Measurements from ENCODE around the gene PKMYT1. TPM values are rescaled to one million over a fixed set of nuclear protein-coding genes. Genes with fewer than 3 reads are reported as not detected.

Gene PKMYT1
- total and polyA plus RNA-seq, 2 of the 4 experiments (the other 2 are of a cell fraction): 1.8 to 14.9 TPM

GRCh38 chr16:2992383-2993081 lies 12.3 kb upstream of the PKMYT1 start:
- H3K4me1 ChIP-seq (ENCODE audit: control insufficient read depth, insufficient read depth, low read length): no peaks in the 10 kb centered on the region
- H3K9ac ChIP-seq (ENCODE audit: low read depth, low read length): no peak overlapping the region
- H2BK15ac ChIP-seq (ENCODE audit: low read depth, low read length): no peak overlapping the region
- H3K4me3 ChIP-seq (ENCODE audit: insufficient read depth, low read depth, low read length): no peak overlapping the region
- H2BK20ac ChIP-seq (ENCODE audit: low read depth, low read length): no peak overlapping the region
- H3K36me3 ChIP-seq (ENCODE audit: control insufficient read depth, insufficient read depth, low read length): no peaks in the 10 kb centered on the region
- no peaks in the 10 kb centered on the region for H3K9me1 ChIP-seq (ENCODE audit: insufficient read depth, low read length)
- no peak overlapping the region for H2BK5ac ChIP-seq (ENCODE audit: low read depth, low read length, poor library complexity, severe bottlenecking)
- no peak overlapping the region for H3K14ac ChIP-seq (replicated peaks; ENCODE audit: low read depth, low read length)
- no peak overlapping the region for H4K5ac ChIP-seq (ENCODE audit: low read depth, low read length)
- TF ChIP-seq FOS (IDR thresholded peaks at IDR 0.05; ENCODE audit: low read depth, low read length) (no peak), MAZ (IDR thresholded peaks at IDR 0.05; ENCODE audit: borderline replicate concordance, low read depth, low read length) (no peak), CHD1 (IDR thresholded peaks at IDR 0.05; ENCODE audit: low read depth, low read length) (no peak), SMC3 (IDR thresholded peaks at IDR 0.05; ENCODE audit: low read depth, low read length) (no peak)
- no peak overlapping the region for H3K27ac ChIP-seq (ENCODE audit: insufficient read depth, low read length)
- no peaks in the 10 kb centered on the region for H4K20me1 ChIP-seq (ENCODE audit: insufficient read depth, low read length)
- dilution Hi-C loops (cut with HindIII; ENCODE audit: low sequenced_read_pairs, unreplicated experiment): no loop called here
- ATAC-seq (ENCODE audit: low read depth): no peak
- 94% methylated on average over 4 of the region's 14 CpGs; no CpG with 5 or more reads in 1 of the 2 experiments for WGBS, 2 experiments (ENCODE audit: extremely low coverage in 2 of 2, insufficient read length in 1 of 2)
- H3K23ac ChIP-seq (ENCODE audit: low read depth, low read length): no peak overlapping the region
- no peak overlapping the region for H3K18ac ChIP-seq (ENCODE audit: low read depth, low read length)
- H2AFZ ChIP-seq (replicated peaks; ENCODE audit: low read length, poor library complexity): no peak overlapping the region
- no peaks in the 10 kb centered on the region for H3K79me1 ChIP-seq (ENCODE audit: low read depth in 1 of 2, low read length in 2 of 2)
- no peak overlapping the region for H3K56ac ChIP-seq (ENCODE audit: extremely low read depth, insufficient read depth, low read length)
- H4K8ac ChIP-seq (ENCODE audit: low read depth in 2 of 2, low read length in 2 of 2): no peak overlapping the region
- peaks cover 41% of the 10 kb centered on the region for H3K27me3 ChIP-seq (ENCODE audit: control insufficient read depth, insufficient read depth, low read length)
- H3K4me2 ChIP-seq (ENCODE audit: low read depth, low read length): no peak overlapping the region
- ChIA-PET POLR2A (ENCODE audit: unreplicated experiment) (no interaction called here), CTCF (no interaction called here)
- DNase-seq: no peak
- no peak overlapping the region for H2BK120ac ChIP-seq (ENCODE audit: low read depth, low read length)
- intact Hi-C loops (cut with micrococcal nuclease): no loop called here
- in situ Hi-C loops (cut with MboI; ENCODE audit: low sequenced_read_pairs): no loop called here
- no peak overlapping the region for H3K4ac ChIP-seq (ENCODE audit: low read depth, low read length)
- no peak overlapping the region for H4K91ac ChIP-seq (ENCODE audit: insufficient read depth, low read depth, low read length)
- H2AK5ac ChIP-seq (ENCODE audit: low read depth, low read length): no peak overlapping the region
- H2AK9ac ChIP-seq (replicated peaks; ENCODE audit: low read depth, low read length, poor library complexity): no peak overlapping the region
- H3K9me3 ChIP-seq (ENCODE audit: control insufficient read depth, insufficient read depth, low read length): no peaks in the 10 kb centered on the region
- BruUV-seq (replicated peaks): no TSS peak
